ENCODE results near the gene ZSCAN9.
A peak's percentile ranks its signal among the peaks of the same experiment; 100 is the strongest.

The ZSCAN9 gene

GRCh38 chr6:28220257-28221133 is 4.6 kb upstream of the ZSCAN9 start:
- TF ChIP-seq, protein P1, sequence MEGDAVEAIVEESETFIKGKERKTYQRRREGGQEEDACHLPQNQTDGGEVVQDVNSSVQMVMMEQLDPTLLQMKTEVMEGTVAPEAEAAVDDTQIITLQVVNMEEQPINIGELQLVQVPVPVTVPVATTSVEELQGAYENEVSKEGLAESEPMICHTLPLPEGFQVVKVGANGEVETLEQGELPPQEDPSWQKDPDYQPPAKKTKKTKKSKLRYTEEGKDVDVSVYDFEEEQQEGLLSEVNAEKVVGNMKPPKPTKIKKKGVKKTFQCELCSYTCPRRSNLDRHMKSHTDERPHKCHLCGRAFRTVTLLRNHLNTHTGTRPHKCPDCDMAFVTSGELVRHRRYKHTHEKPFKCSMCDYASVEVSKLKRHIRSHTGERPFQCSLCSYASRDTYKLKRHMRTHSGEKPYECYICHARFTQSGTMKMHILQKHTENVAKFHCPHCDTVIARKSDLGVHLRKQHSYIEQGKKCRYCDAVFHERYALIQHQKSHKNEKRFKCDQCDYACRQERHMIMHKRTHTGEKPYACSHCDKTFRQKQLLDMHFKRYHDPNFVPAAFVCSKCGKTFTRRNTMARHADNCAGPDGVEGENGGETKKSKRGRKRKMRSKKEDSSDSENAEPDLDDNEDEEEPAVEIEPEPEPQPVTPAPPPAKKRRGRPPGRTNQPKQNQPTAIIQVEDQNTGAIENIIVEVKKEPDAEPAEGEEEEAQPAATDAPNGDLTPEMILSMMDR (IDR thresholded peaks at IDR 0.05; ENCODE audit: borderline replicate concordance, insufficient read depth, low read depth, low read length): no peak
- no peak overlapping the region for H3K4me3 ChIP-seq (ENCODE audit: low read depth, low read length)

DNA sequence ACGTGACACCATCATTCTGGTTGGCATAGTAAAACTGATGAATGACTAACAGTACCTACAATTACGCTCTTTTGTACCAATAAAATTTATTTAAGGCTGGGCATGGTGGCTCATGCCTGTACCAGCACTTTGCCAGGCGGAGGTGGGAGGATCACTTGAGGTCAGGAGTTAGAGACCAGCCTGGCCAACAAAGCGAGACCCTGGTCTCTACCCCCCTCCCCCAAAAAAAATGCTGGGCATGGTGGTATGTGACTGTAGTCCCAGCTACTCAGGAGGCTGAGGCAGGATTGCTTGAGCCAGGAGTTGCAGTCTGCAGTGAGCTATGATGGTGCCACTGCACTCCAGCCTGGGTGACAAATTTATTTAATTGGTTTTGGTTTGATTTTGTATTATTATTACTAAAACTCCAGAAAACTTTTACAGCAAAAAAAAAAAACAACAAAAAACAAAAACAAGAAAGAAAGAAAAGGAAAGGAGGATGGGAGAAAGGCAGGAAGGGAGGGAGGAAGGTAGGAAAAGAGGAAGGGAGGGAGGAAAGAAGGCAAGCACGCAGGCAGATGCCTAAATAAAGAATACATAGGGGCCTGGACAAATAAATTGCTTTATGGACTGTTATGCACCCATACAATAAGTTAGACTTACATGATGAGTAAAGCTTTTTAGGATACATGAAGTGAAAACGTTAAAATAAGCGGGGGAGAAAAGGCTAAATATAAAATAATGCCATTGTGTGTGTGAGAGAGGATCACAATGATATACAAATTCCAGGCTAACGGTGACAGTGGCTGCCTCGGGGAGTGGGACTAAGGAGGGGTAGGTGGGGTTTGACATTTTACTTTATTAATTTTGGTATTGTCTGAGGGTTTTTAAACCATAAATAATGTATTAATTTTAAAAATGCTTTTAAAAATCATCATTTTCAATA is 682 bp upstream of the ZSCAN9 start:
- TF ChIP-seq, protein P1 (IDR thresholded peaks at IDR 0.05; ENCODE audit: borderline replicate concordance, insufficient read depth, low read depth, low read length): no peak
- peak overlapping the region; percentile 51 for H3K4me3 ChIP-seq (ENCODE audit: low read depth, low read length)

- TF ChIP-seq, protein P1 (IDR thresholded peaks at IDR 0.05; ENCODE audit: borderline replicate concordance, insufficient read depth, low read depth, low read length): no peak
- H3K4me3 ChIP-seq (ENCODE audit: low read depth, low read length): no peak overlapping the region
Measured at GRCh38 chr6:28226460-28226859, 1.4 kb downstream of the ZSCAN9 start.

- TF ChIP-seq, protein P1 (IDR thresholded peaks at IDR 0.05; ENCODE audit: borderline replicate concordance, insufficient read depth, low read depth, low read length): no peak
- no peak overlapping the region for H3K4me3 ChIP-seq (ENCODE audit: low read depth, low read length)
Measured at GRCh38 chr6:28232785-28233184, 7.7 kb downstream of the ZSCAN9 start.

GRCh38 chr6:28235912-28236452 is 10.9 kb downstream of the ZSCAN9 start:
- no peak overlapping the region for H3K4me3 ChIP-seq (ENCODE audit: low read depth, low read length)
- TF ChIP-seq, protein P1 (IDR thresholded peaks at IDR 0.05; ENCODE audit: borderline replicate concordance, insufficient read depth, low read depth, low read length): no peak

GRCh38 chr6:28239636-28240035 is 14.6 kb downstream of the ZSCAN9 start:
- no peak overlapping the region for H3K4me3 ChIP-seq (ENCODE audit: low read depth, low read length)
- TF ChIP-seq, protein P1 (IDR thresholded peaks at IDR 0.05; ENCODE audit: borderline replicate concordance, insufficient read depth, low read depth, low read length): no peak
